H1 (cell line): ENCODE results near the gene NOL3. TPM values are rescaled to one million over a fixed set of nuclear protein-coding genes. Genes with fewer than 3 reads are reported as not detected.

ENCODE experiments used
- BCL11A ChIP-seq, 2 experiments: IDR thresholded peaks; one replicate each; pipeline ENCODE4 v1.6.1; 2011; ENCODE audit warnings: low read depth in 2 of 2, low read length in 2 of 2, mild to moderate bottlenecking in 2 of 2
- CBX5 ChIP-seq: fragments of 300-800, 300-1000 bp; sonication (generic); IDR thresholded peaks from 2 replicates; pipeline ENCODE4 v1.7.1; 2016; ENCODE audit warnings: antibody characterized with exemption, low read length, low read depth
- CTCF ChIP-seq, 3 experiments: IDR thresholded peaks; 1 replicate in 2 of 3; 2 replicates in 1 of 3; pipeline versions ENCODE4 v1.5.1 to v1.6.1; 2011; ENCODE audit warnings: low read length in 3 of 3, mild to moderate bottlenecking in 3 of 3, inconsistent platforms in 2 of 3, low read depth in 1 of 3, moderate library complexity in 1 of 3; ENCODE audit not compliant: insufficient read depth in 1 of 3; ENCODE audit errors: control extremely low read depth in 1 of 3
- E2F6 ChIP-seq: IDR thresholded peaks from 2 replicates; pipeline ENCODE4 v1.6.1; 2012; ENCODE audit warnings: inconsistent platforms
- EGR1 ChIP-seq: IDR thresholded peaks from 2 replicates; pipeline ENCODE4 v1.6.1; 2011; ENCODE audit warnings: low read depth, low read length, borderline replicate concordance
- FOSL1 ChIP-seq: IDR thresholded peaks from 2 replicates; pipeline ENCODE4 v1.6.1; 2011; ENCODE audit warnings: mild to moderate bottlenecking, low read depth, low read length, moderate library complexity; ENCODE audit not compliant: insufficient read depth
- GABPA ChIP-seq: IDR thresholded peaks from 2 replicates; pipeline ENCODE4 v1.6.1; 2011; ENCODE audit warnings: mild to moderate bottlenecking, low read length, moderate library complexity, borderline replicate concordance; ENCODE audit not compliant: insufficient read depth
- KDM1A ChIP-seq: fragments of 200-600, 300-600 bp; sonication (generic); IDR thresholded peaks from 2 replicates; pipeline ENCODE4 v1.7.1; 2016; ENCODE audit warnings: mild to moderate bottlenecking, low read length, borderline replicate concordance
- KDM4A ChIP-seq: IDR thresholded peaks from one replicate; pipeline ENCODE4 v1.7.1; 2012; ENCODE audit warnings: low read depth, mild to moderate bottlenecking, moderate library complexity, low read length, inconsistent platforms; ENCODE audit not compliant: severe bottlenecking
- KDM5A ChIP-seq: fragments of 200-600 bp; IDR thresholded peaks from 2 replicates; pipeline ENCODE4 v1.7.1; 2012; ENCODE audit warnings: mild to moderate bottlenecking, low read length, inconsistent platforms, mixed read lengths
- MAX ChIP-seq: IDR thresholded peaks from 2 replicates; pipeline ENCODE4 v1.6.1; 2012; ENCODE audit warnings: inconsistent platforms
- NRF1 ChIP-seq: IDR thresholded peaks from 2 replicates; pipeline ENCODE4 v1.6.1; 2011; ENCODE audit warnings: mild to moderate bottlenecking, low read depth, low read length, improper control_type of control experiment
- PHF8 ChIP-seq: fragments of 200-600 bp; sonication (generic); conservative IDR thresholded peaks from 2 replicates; pipeline ENCODE4 v1.7.1; 2012; ENCODE audit warnings: low read depth, mild to moderate bottlenecking, inconsistent platforms, low read length, moderate library complexity
- POLR2A ChIP-seq, 2 experiments: IDR thresholded peaks; 1 replicate in 1 of 2; 2 replicates in 1 of 2; pipeline ENCODE4 v1.6.1; 2011; ENCODE audit warnings: low read depth in 2 of 2, low read length in 2 of 2, mild to moderate bottlenecking in 2 of 2; ENCODE audit errors: control extremely low read depth in 1 of 2
- SIRT6 ChIP-seq: IDR thresholded peaks from one replicate; pipeline ENCODE4 v1.7.1; 2012; ENCODE audit warnings: low read length, inconsistent platforms
- SP1 ChIP-seq: IDR thresholded peaks from 2 replicates; pipeline ENCODE4 v1.6.1; 2011; ENCODE audit warnings: low read depth, low read length
- SP2 ChIP-seq: IDR thresholded peaks from 2 replicates; pipeline ENCODE4 v1.6.1; 2012; ENCODE audit warnings: mild to moderate bottlenecking, low read length, inconsistent platforms
- TAF7 ChIP-seq: optimal IDR thresholded peaks from 2 replicates; pipeline ENCODE3; 2011; ENCODE audit warnings: low read depth, mild to moderate bottlenecking, inconsistent platforms, low read length, moderate library complexity, borderline replicate concordance
- USF2 ChIP-seq: IDR thresholded peaks from 2 replicates; pipeline ENCODE4 v1.6.1; 2011; ENCODE audit warnings: low read length, improper control_type of control experiment
- ZNF274 ChIP-seq: IDR thresholded peaks from 2 replicates; pipeline ENCODE4 v1.7.0; 2012; ENCODE audit warnings: low read length, borderline replicate concordance; ENCODE audit errors: extremely low read depth
- polyA plus RNA-seq, 7 experiments: library from polyadenylated mRNA; depleted of rRNA in 3 of 7; stranded (reverse) in 5 of 7; unstranded in 2 of 7; fragments of >200 nt in 5 of 7; fragments of 200-250 nt in 2 of 7; gene quantifications; 1 replicate in 5 of 7; 2 replicates in 1 of 7; 4 replicates in 1 of 7; pipeline versions ENCODE4 v1.2.1 to v1.2.3, GENCODE V29; 2011 to 2013; ENCODE audit warnings: missing spikeins in 2 of 7, mixed read lengths in 2 of 7
- total RNA-seq: library from RNA; stranded (reverse); fragmentation: NEBNext Ultra II Directional; extraction: Animal tissue kit (Norgen Biotek cat#: 25700); gene quantifications from 2 replicates; pipeline ENCODE4 v1.2.1, GENCODE V29; 2021

The NOL3 gene
- total and polyA plus RNA-seq, 2 of the 8 experiments (the other 6 are each of a cell fraction or from before 2014, with no cell fraction given) = 2.2 to 4.6 TPM

- TF ChIP-seq CBX5 = no peak
- peak; percentile 80 for TF ChIP-seq KDM4A
- no peak for TF ChIP-seq KDM1A
- no peak for TF ChIP-seq TAF7
- 0 out of 2 replicates have a peak, but pooled peaks have one; percentile 10 for TF ChIP-seq NRF1
- no peak for TF ChIP-seq GABPA
- no peak for TF ChIP-seq BCL11A (IDR thresholded peaks at IDR 0.05; ENCODE audit: low read depth in 2 of 2, low read length in 2 of 2)
- TF ChIP-seq FOSL1 = no peak
- TF ChIP-seq USF2 = no peak
- no peak for TF ChIP-seq EGR1
- TF ChIP-seq SP2 = no peak
- no peak for TF ChIP-seq PHF8
- TF ChIP-seq MAX = peak; percentile 54; the same call in 1 of the 2 replicates
- TF ChIP-seq CTCF (IDR thresholded peaks at IDR 0.05; ENCODE audit: control extremely low read depth in 1 of 3, insufficient read depth in 1 of 3, low read depth in 1 of 3, low read length in 3 of 3) = no peak
- TF ChIP-seq POLR2A (IDR thresholded peaks at IDR 0.05; ENCODE audit: control extremely low read depth in 1 of 2, low read depth in 2 of 2, low read length in 2 of 2) = no peak
- TF ChIP-seq KDM5A = no peak
- TF ChIP-seq ZNF274 = no peak
- TF ChIP-seq E2F6 = peak; percentile 82
- no peak for TF ChIP-seq SIRT6
- TF ChIP-seq SP1 = no peak
Measured at GRCh38 chr16:67163164-67163998, 7.0 kb upstream of the NOL3 start (continued).
